Measurements from ENCODE around the gene SMG6. TPM values are rescaled to one million over a fixed set of nuclear protein-coding genes. Genes with fewer than 3 reads are reported as not detected.

SMG6 gene
- total RNA-seq, 1 experiment from 2014 or later = 28.6 TPM

- no peak overlapping the region for H4K91ac ChIP-seq (ENCODE audit: insufficient read length, low read depth, low read length)
- no peak for DNase-seq
- H4K20me1 ChIP-seq (ENCODE audit: control insufficient read depth, insufficient read depth, insufficient read length) = no peaks in the 10 kb centered on the region
- no peak overlapping the region for H3K14ac ChIP-seq (ENCODE audit: insufficient read depth, low read length)
- Mint-ChIP-seq H3K4me3 (no peak overlapping the region), H3K27ac (no peak overlapping the region), H3K4me1 (peaks cover 28 to 31% of the 10 kb centered on the region in 2 experiments), H3K27me3 (ENCODE audit: low read depth) (no peaks in the 10 kb centered on the region), H3K9me3 (no peaks in the 10 kb centered on the region), H3K36me3 (ENCODE audit: insufficient read depth in 1 of 3, low read depth in 3 of 3) (no peaks in the 10 kb centered on the region)
- no peak overlapping the region for H3K9ac ChIP-seq (ENCODE audit: extremely low read depth, insufficient read length, low read length)
- no peaks in the 10 kb centered on the region for H3K23me2 ChIP-seq (ENCODE audit: insufficient read length, low read depth, low read length, poor library complexity, severe bottlenecking)
- no peaks in the 10 kb centered on the region for H3K79me1 ChIP-seq (ENCODE audit: insufficient read depth, low read depth, low read length, poor library complexity, severe bottlenecking)
- no peak overlapping the region for H2AK5ac ChIP-seq (ENCODE audit: insufficient read length, low read length)
- no peak overlapping the region for H2BK12ac ChIP-seq (ENCODE audit: insufficient read length, low read depth, low read length)
- H2BK15ac ChIP-seq (ENCODE audit: low read depth, low read length) = no peak overlapping the region
- no CpG with 5 or more reads among the region's 6 CpGs for whole genome bisulfite sequencing (ENCODE audit: extremely low coverage, insufficient read length, low lambda C conversion rate)
- no peak overlapping the region for H2AFZ ChIP-seq (ENCODE audit: low read length)
- H3K18ac ChIP-seq (ENCODE audit: insufficient read length, low read depth, low read length) = no peak overlapping the region
- H4K8ac ChIP-seq (replicated peaks; ENCODE audit: insufficient read length, low read depth, low read length) = no peak overlapping the region
- H3K23ac ChIP-seq (ENCODE audit: insufficient read length, low read depth, low read length) = no peak overlapping the region
- no peak overlapping the region for H3K27ac ChIP-seq (ENCODE audit: insufficient read length, low read depth, low read length)
- TF ChIP-seq CTCF (conservative IDR thresholded peaks at IDR 0.05) = no peak
- H2BK5ac ChIP-seq (ENCODE audit: insufficient read length, low read length) = no peak overlapping the region
- no peak overlapping the region for H3K4ac ChIP-seq (ENCODE audit: low read depth, low read length)
- H2BK20ac ChIP-seq (ENCODE audit: low read depth, low read length, poor library complexity, severe bottlenecking) = no peak overlapping the region
- H3T11ph ChIP-seq (ENCODE audit: low read length) = no peak overlapping the region
- H3K79me2 ChIP-seq (ENCODE audit: insufficient read depth, low read length) = no peaks in the 10 kb centered on the region
- no peak overlapping the region for H3K4me2 ChIP-seq (ENCODE audit: insufficient read depth, insufficient read length, low read length)
- no peaks in the 10 kb centered on the region for H3K9me3 ChIP-seq (ENCODE audit: control insufficient read depth, low read depth, low read length)
- no peak overlapping the region for H4K5ac ChIP-seq (ENCODE audit: insufficient read length, low read depth, low read length)
- no peak overlapping the region for H3K56ac ChIP-seq (ENCODE audit: insufficient read length, low read depth, low read length)
- H2BK120ac ChIP-seq (ENCODE audit: low read depth, low read length, poor library complexity, severe bottlenecking) = no peak overlapping the region
- peaks cover 7% of the 10 kb centered on the region; the same call in 1 of the 2 replicates for H3K4me1 ChIP-seq (ENCODE audit: insufficient read depth, low read length)
- no peaks in the 10 kb centered on the region for H3K27me3 ChIP-seq (ENCODE audit: insufficient read depth, low read length)
These were observed 167.3 kb downstream of the SMG6 start for GRCh38 chr17:2136241-2136640.
